Lower leg skin (tissue), 3 donors: Measurements from ENCODE around the gene MMAA.

Experiments used
- CTCF ChIP-seq, 3 donors: fragments of 450-650 bp; IDR thresholded peaks; one replicate each; pipeline ENCODE4 v1.5.1; 2016; ENCODE audit warnings: antibody characterized with exemption in 3 of 3, mild to moderate bottlenecking in 3 of 3, moderate library complexity in 2 of 3
- POLR2A ChIP-seq, 2 donors: fragments of 450-650 bp; IDR thresholded peaks; one replicate each; pipeline ENCODE4 v1.6.1; 2016 to 2017; ENCODE audit warnings: antibody characterized with exemption in 2 of 2, mild to moderate bottlenecking in 1 of 2, moderate library complexity in 1 of 2

DNA sequence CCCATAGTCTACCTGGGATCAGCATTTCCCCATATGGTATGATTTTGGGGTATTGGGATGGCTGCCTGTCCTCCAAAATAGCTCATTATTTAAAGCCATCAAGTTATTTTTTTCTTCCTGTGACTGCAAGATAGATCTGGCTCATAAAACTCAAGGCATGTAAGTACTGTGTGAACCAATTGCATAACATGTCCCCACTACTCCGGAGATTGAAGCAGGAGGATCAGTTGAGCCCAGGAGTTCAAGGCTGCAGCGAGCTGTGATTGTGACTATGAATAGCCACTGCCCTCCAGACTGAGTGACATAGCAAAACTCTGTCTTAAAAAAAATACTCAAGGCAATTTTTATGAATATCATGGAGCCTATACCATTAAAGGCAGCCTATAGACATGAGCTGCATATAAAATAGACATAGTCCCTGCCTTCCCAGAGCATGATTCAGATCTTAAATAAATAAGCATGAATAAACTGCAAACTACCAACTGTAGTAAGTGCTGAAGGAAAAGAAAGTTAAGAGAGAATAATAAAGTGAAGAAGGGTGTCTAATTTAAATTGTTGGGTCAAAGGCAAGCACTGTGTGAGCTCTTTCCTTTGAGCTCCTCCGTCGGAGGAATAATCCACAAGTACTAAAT, 16.9 kb upstream of the MMAA start:
- no peak for TF ChIP-seq POLR2A (IDR thresholded peaks at IDR 0.05)
- TF ChIP-seq CTCF (IDR thresholded peaks at IDR 0.05) = no peak
